H1 (cell line): ENCODE data around the gene FFAR2. TPM values are rescaled to one million over a fixed set of nuclear protein-coding genes. Genes with fewer than 3 reads are reported as not detected.
"Not testable (repeated sequence)": the region's sequence is repeated elsewhere in the genome, so short reads cannot be mapped to it uniquely, and the experiment has no call there.

Experiments
- CTCF ChIA-PET: fragments of 300-600 bp; sonication (Branson Sonifier 250); formaldehyde crosslinking; loops from one replicate; lab custom pipeline; 2021; ENCODE audit not compliant: partially characterized antibody; lab: Charles Lee
- POLR2A ChIA-PET: fragments of 300-600 bp; sonication (Branson Sonifier 250); formaldehyde crosslinking; loops from one replicate; lab custom pipeline; 2021; ENCODE audit warnings: inconsistent platforms; ENCODE audit not compliant: partially characterized antibody; lab: Charles Lee
- DNase-seq, 2 experiments: peaks; one replicate each; pipeline versions ENCODE4 v3.0.0 to v3.0.0-alpha.2; 2010 to 2022; ENCODE audit warnings: low spot score in 2 of 2, low read depth in 1 of 2, mixed read lengths in 1 of 2
- FAIRE-seq: peaks from 2 replicates; lab custom pipeline; 2011; peaks lifted over from hg19 to GRCh38; lab: Jason Lieb, UNC
- H2AFZ ChIP-seq: 2 replicates; pipeline ENCODE4 v1.8.1; 2012; ENCODE audit warnings: low read length, inconsistent platforms
- H2AK5ac ChIP-seq: 2 replicates; pipeline ENCODE4 v1.6.1; 2013; ENCODE audit warnings: low read depth, low read length
- H2BK120ac ChIP-seq: replicated peaks from 2 replicates; pipeline ENCODE3; 2013; ENCODE audit warnings: low read depth, low read length, inconsistent platforms
- H2BK12ac ChIP-seq: 2 replicates; pipeline ENCODE4 v1.6.1; 2013; ENCODE audit warnings: low read depth, low read length
- H2BK15ac ChIP-seq: 2 replicates; pipeline ENCODE4 v1.6.1; 2013; ENCODE audit warnings: low read length
- H2BK20ac ChIP-seq: 2 replicates; pipeline ENCODE4 v1.6.1; 2013; ENCODE audit warnings: low read length
- H2BK5ac ChIP-seq: 2 replicates; pipeline ENCODE4 v1.6.1; 2013; ENCODE audit warnings: low read depth, low read length
- H3K14ac ChIP-seq: 2 replicates; pipeline ENCODE4 v1.6.1; 2013; ENCODE audit warnings: inconsistent platforms; ENCODE audit not compliant: insufficient read length
- H3K18ac ChIP-seq: 2 replicates; pipeline ENCODE4 v1.6.1; 2013; ENCODE audit warnings: low read length; ENCODE audit errors: extremely low read depth
- H3K23ac ChIP-seq: 2 replicates; pipeline ENCODE4 v1.6.1; 2013; ENCODE audit warnings: inconsistent platforms; ENCODE audit not compliant: insufficient read length
- H3K23me2 ChIP-seq: 2 replicates; pipeline ENCODE4 v1.6.1; 2013; ENCODE audit warnings: low read depth, low read length
- H3K27ac ChIP-seq: 2 replicates; pipeline ENCODE4 v1.6.1; 2011; ENCODE audit warnings: low read depth, low read length, inconsistent platforms
- H3K27me3 ChIP-seq, 4 experiments: replicated peaks in 1 of 4; 1 replicate in 1 of 4; 2 replicates in 3 of 4; pipeline versions ENCODE4 v1.6.1 to v1.8.1; 2011 to 2013; ENCODE audit warnings: low read length in 3 of 4, mild to moderate bottlenecking in 3 of 4, inconsistent platforms in 2 of 4, mixed read lengths in 2 of 4, moderate library complexity in 1 of 4; ENCODE audit not compliant: control insufficient read depth in 3 of 4, insufficient read depth in 3 of 4; ENCODE audit errors: extremely low read depth in 1 of 4
- H3K36me3 ChIP-seq, 4 experiments: 2 replicates each; pipeline versions ENCODE4 v1.6.1 to v1.8.1; 2011 to 2013; ENCODE audit warnings: mild to moderate bottlenecking in 4 of 4, low read length in 3 of 4, moderate library complexity in 2 of 4, control low read depth in 1 of 4, inconsistent platforms in 1 of 4; ENCODE audit not compliant: insufficient read depth in 4 of 4, control insufficient read depth in 2 of 4
- H3K4ac ChIP-seq: replicated peaks from 2 replicates; pipeline ENCODE3; 2013; ENCODE audit warnings: low read length, low read depth, mixed read lengths, inconsistent platforms; ENCODE audit not compliant: insufficient read length
- H3K4me1 ChIP-seq, 4 experiments: replicated peaks in 1 of 4; 1 replicate in 1 of 4; 2 replicates in 3 of 4; pipeline versions ENCODE4 v1.6.1 to v1.8.1; 2011 to 2013; ENCODE audit warnings: low read length in 3 of 4, inconsistent platforms in 2 of 4, mixed read lengths in 1 of 4; ENCODE audit not compliant: insufficient read depth in 4 of 4, control insufficient read depth in 3 of 4
- H3K4me2 ChIP-seq, 2 experiments: 2 replicates each; pipeline versions ENCODE4 v1.6.1 to v1.8.1; 2011 to 2013; ENCODE audit warnings: low read depth in 2 of 2, low read length in 2 of 2, control low read depth in 1 of 2, inconsistent platforms in 1 of 2, mild to moderate bottlenecking in 1 of 2; ENCODE audit not compliant: insufficient read depth in 1 of 2
- H3K4me3 ChIP-seq, 4 experiments: fragments of 200-600, 300-600 bp in 1 of 4; sonication (generic), shearing (Covaris generic), sonication (Bioruptor Twin) in 1 of 4; 2 replicates each; pipeline versions ENCODE4 v1.5.1 to v1.8.1; 2011 to 2016; ENCODE audit warnings: low read length in 4 of 4, low read depth in 3 of 4, control low read depth in 2 of 4, inconsistent platforms in 2 of 4, mild to moderate bottlenecking in 2 of 4, mixed read lengths in 1 of 4, moderate library complexity in 1 of 4; ENCODE audit not compliant: insufficient read depth in 2 of 4; ENCODE audit errors: extremely low read depth in 1 of 4
- H3K56ac ChIP-seq: replicated peaks from 2 replicates; pipeline ENCODE3; 2013; ENCODE audit warnings: low read depth, mild to moderate bottlenecking, mixed read lengths, low read length, inconsistent platforms; ENCODE audit not compliant: insufficient read length
- H3K79me1 ChIP-seq: 2 replicates; pipeline ENCODE4 v1.6.1; 2013; ENCODE audit warnings: low read depth, low read length, control low read depth
- H3K79me2 ChIP-seq, 2 experiments: 2 replicates each; pipeline versions ENCODE4 v1.6.1 to v1.8.1; 2012 to 2013; ENCODE audit warnings: low read length in 2 of 2, mild to moderate bottlenecking in 2 of 2, inconsistent platforms in 1 of 2; ENCODE audit not compliant: insufficient read depth in 2 of 2, control insufficient read depth in 1 of 2
- H3K9ac ChIP-seq, 4 experiments: replicated peaks in 1 of 4; 1 replicate in 1 of 4; 2 replicates in 3 of 4; pipeline versions ENCODE4 v1.6.1 to v1.8.1; 2011 to 2013; ENCODE audit warnings: low read depth in 3 of 4, low read length in 3 of 4, control low read depth in 2 of 4, mild to moderate bottlenecking in 2 of 4, moderate library complexity in 2 of 4, inconsistent platforms in 1 of 4; ENCODE audit errors: extremely low read depth in 1 of 4
- H3K9me3 ChIP-seq, 2 experiments: 2 replicates each; pipeline versions ENCODE4 v1.6.1 to v1.8.1; 2012 to 2013; ENCODE audit warnings: mild to moderate bottlenecking in 2 of 2, moderate library complexity in 2 of 2, control low read depth in 1 of 2, inconsistent platforms in 1 of 2, low read depth in 1 of 2, low read length in 1 of 2, mixed read lengths in 1 of 2; ENCODE audit not compliant: insufficient read depth in 2 of 2
- H4K20me1 ChIP-seq, 2 experiments: replicated peaks in 1 of 2; 2 replicates each; pipeline versions ENCODE3 to v1.8.1; 2011 to 2013; ENCODE audit warnings: inconsistent platforms in 2 of 2, low read length in 2 of 2, mild to moderate bottlenecking in 1 of 2; ENCODE audit not compliant: insufficient read depth in 2 of 2, control insufficient read depth in 1 of 2
- H4K5ac ChIP-seq: 2 replicates; pipeline ENCODE4 v1.6.1; 2013; ENCODE audit warnings: low read length, low read depth, mixed read lengths, inconsistent platforms; ENCODE audit not compliant: insufficient read length
- H4K8ac ChIP-seq: 2 replicates; pipeline ENCODE4 v1.8.0; 2013; ENCODE audit warnings: mild to moderate bottlenecking, moderate library complexity, low read length, inconsistent platforms; ENCODE audit not compliant: insufficient read depth; ENCODE audit errors: extremely low read depth
- H4K91ac ChIP-seq: replicated peaks from 2 replicates; pipeline ENCODE3; 2013; ENCODE audit warnings: low read length, mixed read lengths, inconsistent platforms; ENCODE audit not compliant: insufficient read length
- JUND ChIP-seq: IDR thresholded peaks from 2 replicates; pipeline ENCODE4 v1.6.1; 2011; ENCODE audit warnings: mild to moderate bottlenecking, improper control_type of control experiment, low read length
- WGBS, 2 experiments: shearing (Covaris generic) in 1 of 2; methylation state at CpG; one replicate each; pipeline versions ENCODE4 v1.1.6 to v1.1.7; 2013 to 2015; ENCODE audit warnings: low lambda C conversion rate in 2 of 2, mixed read lengths in 2 of 2, inconsistent platforms in 1 of 2, low coverage in 1 of 2, missing lambda C conversion rate in 1 of 2; ENCODE audit not compliant: insufficient replicate concordance in 2 of 2, insufficient coverage in 1 of 2, insufficient read length in 1 of 2; ENCODE audit errors: extremely low coverage in 1 of 2, missing lambda C conversion rate in 1 of 2; 5-methylcytosine and 5-hydroxymethylcytosine counted together
- polyA plus RNA-seq, 7 experiments: library from polyadenylated mRNA; depleted of rRNA in 3 of 7; stranded (reverse) in 5 of 7; unstranded in 2 of 7; fragments of >200 nt in 5 of 7; fragments of 200-250 nt in 2 of 7; gene quantifications; 1 replicate in 5 of 7; 2 replicates in 1 of 7; 4 replicates in 1 of 7; pipeline versions ENCODE4 v1.2.1 to v1.2.3, GENCODE V29; 2011 to 2013; ENCODE audit warnings: missing spikeins in 2 of 7, mixed read lengths in 2 of 7
- total RNA-seq: library from RNA; stranded (reverse); fragmentation: NEBNext Ultra II Directional; extraction: Animal tissue kit (Norgen Biotek cat#: 25700); gene quantifications from 2 replicates; pipeline ENCODE4 v1.2.1, GENCODE V29; 2021

Gene FFAR2
- total and polyA plus RNA-seq, 2 of the 8 experiments (the other 6 are each of a cell fraction or from before 2014, with no cell fraction given) = not detected

DNA sequence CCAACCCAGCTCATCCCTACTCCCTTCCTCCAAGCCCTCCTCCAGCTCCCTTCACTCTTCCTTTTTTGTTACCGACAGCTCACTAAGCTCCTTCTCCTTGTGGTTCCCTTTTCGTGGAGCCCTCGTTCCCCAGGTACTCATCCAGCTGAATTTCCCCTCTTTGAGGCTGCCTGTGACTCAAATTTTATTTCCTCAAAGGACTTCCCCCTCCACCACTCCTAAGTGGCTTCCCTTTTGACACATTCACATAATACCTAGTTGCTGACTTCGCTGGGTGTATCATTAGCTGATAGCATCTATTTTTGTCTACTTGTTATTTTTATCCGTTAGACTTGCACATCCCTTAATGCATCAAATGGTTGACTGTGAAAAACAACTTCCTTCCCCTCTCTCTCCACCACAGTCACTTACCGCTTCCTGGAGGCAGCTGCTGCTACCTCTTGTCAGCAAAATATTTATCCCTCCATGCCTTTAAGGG lies 14.5 kb downstream of the FFAR2 start (continued):
- TF ChIP-seq JUND = no peak

- not testable (repeated sequence) for H2AFZ ChIP-seq, H3K9ac ChIP-seq, H4K20me1 ChIP-seq, H2AK5ac ChIP-seq, H2BK20ac ChIP-seq, H3K4ac ChIP-seq, H3K36me3 ChIP-seq, H3K9me3 ChIP-seq, H4K5ac ChIP-seq, H2BK15ac ChIP-seq, H3K56ac ChIP-seq, H2BK120ac ChIP-seq, H3K27me3 ChIP-seq, H3K27ac ChIP-seq, H3K79me2 ChIP-seq, H4K8ac ChIP-seq, H3K4me1 ChIP-seq, H3K23me2 ChIP-seq, H2BK5ac ChIP-seq, H3K18ac ChIP-seq, H3K79me1 ChIP-seq, DNase-seq, H2BK12ac ChIP-seq, H4K91ac ChIP-seq, H3K4me2 ChIP-seq, H3K14ac ChIP-seq, H3K4me3 ChIP-seq, FAIRE-seq, H3K23ac ChIP-seq
- POLR2A ChIA-PET = interaction anchor here (0.8 kb wide), 1 partner anchor 44 kb away, joined by 3 read pairs; no protein-coding TSS in a partner anchor
- CTCF ChIA-PET = interaction anchor here (0.6 to 2.1 kb wide), 7 partner anchors 10 to 121 kb away, joined by 3 to 7 read pairs (median 4); no protein-coding TSS in a partner anchor
- 85% methylated on average over 7 of the region's 7 CpGs; no CpG with 5 or more reads in 1 of the 2 experiments for WGBS, 2 experiments
Observed at GRCh38 chr19:35462956-35463355, 14.9 kb downstream of the FFAR2 start.
